Chondrocyte (in vitro differentiated cells): ENCODE data around the gene MAPK4. TPM values are rescaled to one million over a fixed set of nuclear protein-coding genes. Genes with fewer than 3 reads are reported as not detected.

Experiments used
- DNase-seq: peaks from one replicate; pipeline ENCODE4 v3.0.0; 2021; ENCODE audit warnings: mixed read lengths, low spot score
- H3K27ac Mint-ChIP-seq: one replicate; pipeline ENCODE4 v1.8.0; 2021; ENCODE audit warnings: mild to moderate bottlenecking, moderate library complexity, mixed read lengths; ENCODE audit not compliant: unreplicated experiment
- H3K27me3 Mint-ChIP-seq: 2 replicates; pipeline ENCODE4 v1.8.0; 2021; ENCODE audit warnings: low read depth, mixed read lengths
- H3K36me3 Mint-ChIP-seq: 2 replicates; pipeline ENCODE4 v1.8.0; 2021; ENCODE audit warnings: low read depth, mixed read lengths
- H3K4me1 Mint-ChIP-seq: 2 replicates; pipeline ENCODE4 v1.8.0; 2021; ENCODE audit warnings: low read depth, mild to moderate bottlenecking, mixed read lengths
- H3K4me3 Mint-ChIP-seq: one replicate; pipeline ENCODE4 v1.8.0; 2021; ENCODE audit warnings: mild to moderate bottlenecking, moderate library complexity, mixed read lengths; ENCODE audit not compliant: unreplicated experiment
- H3K9me3 Mint-ChIP-seq: 2 replicates; pipeline ENCODE4 v1.8.0; 2021; ENCODE audit warnings: low read depth, mixed read lengths
- total RNA-seq: library from RNA; stranded (reverse); gene quantifications from 3 replicates; pipeline ENCODE4 v1.2.1, GENCODE V29; 2021
- TF ChIP-seq, protein P1 (sequence below): fragments of 200-600 bp; sonication (generic); IDR thresholded peaks from 2 replicates; pipeline ENCODE4 v1.5.0; 2021; ENCODE audit warnings: antibody characterized with exemption, mild to moderate bottlenecking, moderate library complexity

MAPK4 gene
- total RNA-seq, 1 donor from 2014 or later: 0.30 TPM

DNA sequence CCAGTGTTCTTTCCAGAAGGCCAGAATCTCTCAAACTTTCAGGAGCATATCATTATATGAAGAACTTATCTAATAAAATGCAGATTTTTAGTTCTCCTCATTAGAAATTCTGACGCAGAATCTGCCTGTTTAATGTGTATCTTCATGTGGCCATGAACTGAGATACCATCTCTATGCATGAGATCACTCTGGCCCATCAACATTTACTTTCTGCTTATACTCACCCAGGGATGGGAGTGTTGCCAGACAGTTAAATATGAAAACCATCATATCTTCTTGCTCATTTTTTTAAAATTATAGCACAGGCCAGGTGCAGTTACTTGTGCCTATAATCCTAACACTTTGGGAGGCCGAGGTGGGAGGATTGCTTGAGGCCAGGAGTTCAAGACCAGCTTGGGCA, 60.4 kb downstream of the MAPK4 start:
- H3K27ac Mint-ChIP-seq: peak overlapping the region; percentile 71
- H3K4me3 Mint-ChIP-seq: no peak overlapping the region
- TF ChIP-seq, protein P1, sequence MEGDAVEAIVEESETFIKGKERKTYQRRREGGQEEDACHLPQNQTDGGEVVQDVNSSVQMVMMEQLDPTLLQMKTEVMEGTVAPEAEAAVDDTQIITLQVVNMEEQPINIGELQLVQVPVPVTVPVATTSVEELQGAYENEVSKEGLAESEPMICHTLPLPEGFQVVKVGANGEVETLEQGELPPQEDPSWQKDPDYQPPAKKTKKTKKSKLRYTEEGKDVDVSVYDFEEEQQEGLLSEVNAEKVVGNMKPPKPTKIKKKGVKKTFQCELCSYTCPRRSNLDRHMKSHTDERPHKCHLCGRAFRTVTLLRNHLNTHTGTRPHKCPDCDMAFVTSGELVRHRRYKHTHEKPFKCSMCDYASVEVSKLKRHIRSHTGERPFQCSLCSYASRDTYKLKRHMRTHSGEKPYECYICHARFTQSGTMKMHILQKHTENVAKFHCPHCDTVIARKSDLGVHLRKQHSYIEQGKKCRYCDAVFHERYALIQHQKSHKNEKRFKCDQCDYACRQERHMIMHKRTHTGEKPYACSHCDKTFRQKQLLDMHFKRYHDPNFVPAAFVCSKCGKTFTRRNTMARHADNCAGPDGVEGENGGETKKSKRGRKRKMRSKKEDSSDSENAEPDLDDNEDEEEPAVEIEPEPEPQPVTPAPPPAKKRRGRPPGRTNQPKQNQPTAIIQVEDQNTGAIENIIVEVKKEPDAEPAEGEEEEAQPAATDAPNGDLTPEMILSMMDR: no peak
- no peak for DNase-seq
- H3K36me3 Mint-ChIP-seq: no peaks in the 10 kb centered on the region
- peaks cover 16% of the 10 kb centered on the region for H3K4me1 Mint-ChIP-seq
- peaks cover 33% of the 10 kb centered on the region for H3K27me3 Mint-ChIP-seq
- no peaks in the 10 kb centered on the region for H3K9me3 Mint-ChIP-seq

DNA sequence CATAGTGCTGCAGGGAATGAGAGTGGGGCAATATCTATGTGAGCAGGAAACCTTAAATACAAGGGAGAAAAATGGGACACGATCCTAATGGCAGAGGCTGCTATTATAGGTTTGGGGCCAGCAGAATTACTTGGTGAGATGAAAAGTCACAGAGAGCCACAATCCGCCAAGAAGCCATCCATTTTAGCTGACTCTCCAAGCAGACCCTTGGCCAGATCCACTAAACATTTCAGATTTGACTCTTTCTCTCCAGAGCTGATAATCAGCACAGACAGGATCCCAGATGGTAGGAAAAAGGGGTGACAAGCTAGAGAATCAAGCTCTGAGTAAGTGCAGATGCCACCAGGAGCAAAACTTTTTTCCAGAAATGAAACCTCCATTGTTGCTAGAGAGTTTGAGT, 61.5 kb downstream of the MAPK4 start:
- Mint-ChIP-seq H3K36me3 (no peaks in the 10 kb centered on the region), H3K27ac (no peak overlapping the region), H3K4me1 (peaks cover 16% of the 10 kb centered on the region), H3K27me3 (peaks cover 26% of the 10 kb centered on the region), H3K4me3 (no peak overlapping the region), H3K9me3 (no peaks in the 10 kb centered on the region)
- no peak for DNase-seq
- TF ChIP-seq, protein P1: no peak

DNA sequence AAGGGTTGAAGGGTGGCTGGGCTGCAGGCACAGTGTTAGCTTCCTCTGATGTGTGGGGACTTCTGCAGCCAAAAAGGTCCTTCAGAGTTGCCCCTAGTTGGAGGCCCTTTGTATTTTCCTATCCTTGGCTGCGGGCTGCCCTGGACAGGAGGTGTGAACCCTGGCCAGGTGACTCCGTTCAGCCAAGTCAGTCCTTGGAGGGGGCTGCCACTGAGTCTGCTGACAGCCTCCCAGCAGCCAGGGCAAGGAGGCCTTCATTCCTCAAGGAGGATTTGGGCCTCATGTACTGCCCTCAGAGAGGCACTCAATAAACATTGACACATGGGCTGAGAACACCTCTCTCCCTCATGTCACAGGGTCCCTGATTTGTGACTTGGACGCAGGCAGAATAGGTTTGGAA, 62.4 kb downstream of the MAPK4 start:
- Mint-ChIP-seq H3K27ac (no peak overlapping the region), H3K27me3 (peaks cover 18% of the 10 kb centered on the region), H3K4me1 (peaks cover 16% of the 10 kb centered on the region), H3K9me3 (no peaks in the 10 kb centered on the region), H3K36me3 (no peaks in the 10 kb centered on the region), H3K4me3 (no peak overlapping the region)
- TF ChIP-seq, protein P1: no peak
- no peak for DNase-seq

DNA sequence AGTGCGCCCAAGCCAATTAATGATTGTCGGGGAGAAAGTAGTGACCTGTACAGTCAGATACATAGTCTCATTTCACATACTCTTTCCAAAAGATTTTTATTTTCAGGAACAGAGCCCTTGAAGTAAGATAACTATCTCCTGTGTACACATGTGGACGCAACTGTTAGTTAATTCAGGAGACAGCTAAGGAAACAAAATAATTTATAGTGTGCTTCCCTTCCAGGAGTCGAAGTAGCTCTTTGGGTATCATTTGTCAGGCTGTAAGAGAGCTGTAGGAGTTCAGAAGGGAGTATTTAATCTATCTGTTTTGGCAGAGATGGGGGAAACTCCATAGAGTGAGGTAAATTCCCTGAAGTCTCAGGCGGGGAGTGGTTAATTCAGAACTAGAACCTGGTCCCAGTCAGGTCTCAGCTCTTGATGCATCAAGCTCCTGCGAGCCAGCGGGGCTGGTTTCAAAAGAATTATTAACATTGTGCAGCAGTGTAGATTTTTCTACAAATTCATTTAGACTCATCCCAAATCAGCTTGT, 63.0 kb downstream of the MAPK4 start:
- Mint-ChIP-seq H3K27me3 (peaks cover 12% of the 10 kb centered on the region), H3K36me3 (no peaks in the 10 kb centered on the region), H3K4me1 (peaks cover 16% of the 10 kb centered on the region), H3K27ac (no peak overlapping the region), H3K4me3 (no peak overlapping the region), H3K9me3 (no peaks in the 10 kb centered on the region)
- DNase-seq: no peak
- TF ChIP-seq, protein P1: no peak

DNA sequence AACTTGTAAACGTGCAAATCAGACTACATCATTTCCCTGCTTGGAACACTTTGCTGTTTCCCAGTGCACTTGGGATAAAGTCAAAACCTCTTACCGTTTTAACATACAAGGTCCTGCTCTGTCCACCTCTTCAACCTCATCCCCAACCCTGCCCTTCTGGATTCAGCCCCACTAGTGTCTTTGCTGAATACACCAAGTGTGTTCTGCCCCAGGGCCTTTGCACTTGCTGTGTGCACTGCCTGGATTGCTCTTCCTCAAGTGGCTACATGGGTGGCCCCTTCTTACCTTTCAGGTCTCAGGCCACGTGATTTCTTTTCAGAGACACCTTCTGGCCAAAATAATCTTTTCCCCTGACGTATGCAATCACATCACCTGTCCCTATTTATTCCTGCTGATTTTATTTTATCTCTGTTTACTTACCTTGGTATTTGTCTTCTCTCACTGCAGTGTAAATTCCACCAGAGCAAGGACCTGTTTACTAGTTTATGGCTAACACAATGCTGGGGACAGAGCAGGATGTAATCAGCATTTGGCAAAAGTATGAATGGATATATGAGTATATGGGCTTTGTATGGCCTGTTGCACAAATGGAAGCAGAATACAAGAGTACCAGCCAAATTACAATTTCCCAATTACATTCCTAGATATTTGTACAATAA, 63.9 kb downstream of the MAPK4 start:
- peaks cover 16% of the 10 kb centered on the region for H3K4me1 Mint-ChIP-seq
- no peak overlapping the region for H3K27ac Mint-ChIP-seq
- H3K36me3 Mint-ChIP-seq: no peaks in the 10 kb centered on the region
- no peaks in the 10 kb centered on the region for H3K9me3 Mint-ChIP-seq
- no peak for DNase-seq
- TF ChIP-seq, protein P1: no peak
- no peak overlapping the region for H3K4me3 Mint-ChIP-seq
- peaks cover 9% of the 10 kb centered on the region for H3K27me3 Mint-ChIP-seq
